OCI-LY1 (cell line): ENCODE measurements around the gene HNF1A.

Source experiments
- H2AFZ ChIP-seq: fragments of 200-600 bp; sonication (generic), shearing (Covaris generic); 2 replicates; pipeline ENCODE4 v1.6.0; 2014; ENCODE audit warnings: antibody characterized with exemption, mild to moderate bottlenecking, low read length
- H3F3A ChIP-seq: fragments of 200-600 bp; sonication (generic), shearing (Covaris generic); 2 replicates; pipeline ENCODE4 v1.6.0; 2014; ENCODE audit warnings: mild to moderate bottlenecking, antibody characterized with exemption, low read length, moderate library complexity; ENCODE audit not compliant: insufficient read depth
- H3K27ac ChIP-seq: fragments of 200-600 bp; sonication (generic); 2 replicates; pipeline ENCODE4 v1.5.1; 2014; ENCODE audit warnings: low read length, mixed run types, mild to moderate bottlenecking, low read depth; ENCODE audit not compliant: poor library complexity, severe bottlenecking
- H3K27me3 ChIP-seq: fragments of 200-600 bp; sonication (generic); 2 replicates; pipeline ENCODE4 v1.6.0; 2014; ENCODE audit warnings: antibody characterized with exemption, mild to moderate bottlenecking, low read length, moderate library complexity; ENCODE audit not compliant: insufficient read depth
- H3K36me3 ChIP-seq: fragments of 200-600 bp; sonication (generic); 2 replicates; pipeline ENCODE4 v1.6.1; 2014; ENCODE audit warnings: mild to moderate bottlenecking, antibody characterized with exemption, low read length, moderate library complexity, mixed read lengths; ENCODE audit not compliant: insufficient read depth
- H3K4me1 ChIP-seq: fragments of 200-600 bp; sonication (generic); 2 replicates; pipeline ENCODE4 v1.5.1; 2014; ENCODE audit warnings: mild to moderate bottlenecking, low read length, moderate library complexity; ENCODE audit not compliant: insufficient read depth, severe bottlenecking
- H3K4me2 ChIP-seq: fragments of 200-600 bp; sonication (generic), shearing (Covaris generic); 2 replicates; pipeline ENCODE4 v1.6.1; 2014; ENCODE audit warnings: low read length
- H3K4me3 ChIP-seq: fragments of 200-600 bp; sonication (generic); 2 replicates; pipeline ENCODE4 v1.5.1; 2014; ENCODE audit warnings: low read length, low read depth, mild to moderate bottlenecking, mixed read lengths; ENCODE audit not compliant: poor library complexity, severe bottlenecking
- H3K79me2 ChIP-seq: fragments of 200-600 bp; shearing (Covaris generic); 2 replicates; pipeline ENCODE4 v1.6.1; 2016; ENCODE audit warnings: mixed run types, low read length, mixed read lengths; ENCODE audit not compliant: insufficient read depth
- H3K9ac ChIP-seq: fragments of 200-600 bp; sonication (generic), shearing (Covaris generic); 2 replicates; pipeline ENCODE4 v1.6.1; 2014; ENCODE audit warnings: mild to moderate bottlenecking, low read length, mixed read lengths
- H3K9me2 ChIP-seq: fragments of 200-600 bp; sonication (generic), shearing (Covaris generic); 2 replicates; pipeline ENCODE4 v1.6.1; 2014; ENCODE audit warnings: low read depth, mild to moderate bottlenecking, low read length, mixed read lengths
- H3K9me3 ChIP-seq: fragments of 200-600 bp; shearing (Covaris generic); 2 replicates; pipeline ENCODE4 v1.6.1; 2014; ENCODE audit warnings: low read length, mixed read lengths
- H4K20me1 ChIP-seq: fragments of 200-600 bp; sonication (generic), shearing (Covaris generic); 2 replicates; pipeline ENCODE4 v1.6.0; 2016; ENCODE audit warnings: mild to moderate bottlenecking, low read length; ENCODE audit not compliant: insufficient read depth
- CTCF ChIP-seq: fragments of 200-600 bp; sonication (generic), shearing (Covaris generic); IDR thresholded peaks from 2 replicates; pipeline ENCODE4 v1.5.1; 2017; ENCODE audit warnings: mild to moderate bottlenecking, antibody characterized with exemption, low read length, moderate library complexity, mixed read lengths
- EZH2 ChIP-seq: fragments of 200-600 bp; sonication (generic), shearing (Covaris generic); IDR thresholded peaks from 2 replicates; pipeline ENCODE4 v1.8.0; 2017; ENCODE audit warnings: borderline replicate concordance, mixed run types, mild to moderate bottlenecking, antibody characterized with exemption, low read length, moderate library complexity, mixed read lengths

HNF1A gene

GRCh38 chr12:120940006-120940405 is 38.3 kb upstream of the HNF1A start:
- Histone ChIP-seq H3K27me3 (peaks cover 9% of the 10 kb centered on the region; the same call in 1 of the 2 replicates), H3K9ac (no peak overlapping the region), H3K36me3 (no peaks in the 10 kb centered on the region), H3K27ac (no peak overlapping the region), H3K79me2 (no peaks in the 10 kb centered on the region), H3K9me3 (no peaks in the 10 kb centered on the region), H3K4me1 (peaks cover 9% of the 10 kb centered on the region), H2AFZ (no peak overlapping the region), H3K4me3 (no peak overlapping the region), H4K20me1 (no peaks in the 10 kb centered on the region), H3K9me2 (no peaks in the 10 kb centered on the region), H3F3A (no peaks in the 10 kb centered on the region), H3K4me2 (no peak overlapping the region)
- TF ChIP-seq EZH2 = no peak
- TF ChIP-seq CTCF = no peak

GRCh38 chr12:120940799-120941198 is 37.5 kb upstream of the HNF1A start:
- Histone ChIP-seq H3K9ac (no peak overlapping the region), H3K9me2 (no peaks in the 10 kb centered on the region), H3K27me3 (peaks cover 11% of the 10 kb centered on the region; the same call in 1 of the 2 replicates), H3K27ac (no peak overlapping the region), H3F3A (no peaks in the 10 kb centered on the region), H3K4me2 (no peak overlapping the region), H3K79me2 (no peaks in the 10 kb centered on the region), H3K4me3 (no peak overlapping the region), H4K20me1 (no peaks in the 10 kb centered on the region), H2AFZ (no peak overlapping the region), H3K4me1 (peaks cover 9% of the 10 kb centered on the region), H3K9me3 (no peaks in the 10 kb centered on the region), H3K36me3 (no peaks in the 10 kb centered on the region; the same call in 1 of the 2 replicates)
- TF ChIP-seq CTCF (no peak), EZH2 (no peak)

- Histone ChIP-seq H3K27me3 (peaks cover 15% of the 10 kb centered on the region; the same call in 1 of the 2 replicates), H3F3A (no peaks in the 10 kb centered on the region), H3K36me3 (no peaks in the 10 kb centered on the region; the same call in 1 of the 2 replicates), H3K9ac (no peak overlapping the region), H3K27ac (no peak overlapping the region), H3K9me2 (no peaks in the 10 kb centered on the region), H3K79me2 (no peaks in the 10 kb centered on the region), H2AFZ (no peak overlapping the region), H3K4me1 (peaks cover 9% of the 10 kb centered on the region), H3K9me3 (no peaks in the 10 kb centered on the region), H3K4me3 (no peak overlapping the region), H4K20me1 (no peaks in the 10 kb centered on the region), H3K4me2 (no peak overlapping the region)
- no peak for TF ChIP-seq EZH2
- no peak for TF ChIP-seq CTCF
These were observed 36.9 kb upstream of the HNF1A start for GRCh38 chr12:120941412-120941811.
